HTERT RPE-1 (cell line): ENCODE measurements around the gene APOA1.
"Not testable (repeated sequence)": the region's sequence is repeated elsewhere in the genome, so short reads cannot be mapped to it uniquely, and the experiment has no call there.

Experiments
- in situ Hi-C: fragments of 300-500 bp; cut with MboI; formaldehyde crosslinking; loops from 4 replicates; pipeline ENCODE4 v1.14.3; 2020; ENCODE audit warnings: low sequenced_read_pairs

APOA1 gene

GRCh38 chr11:116835042-116835772, 2.2 kb downstream of the APOA1 start:
- in situ Hi-C loops, result no loop called here

- in situ Hi-C loops, result not testable (repeated sequence)
Observed at GRCh38 chr11:116834535-116835041, 2.8 kb downstream of the APOA1 start.

- in situ Hi-C loops, result no loop called here
Observed at GRCh38 chr11:116833816-116834534, 3.4 kb downstream of the APOA1 start.

- in situ Hi-C loops, result no loop called here
Observed at GRCh38 chr11:116833491-116833815, 4.0 kb downstream of the APOA1 start.

- in situ Hi-C loops, result no loop called here
Observed at GRCh38 chr11:116832350-116833290, 4.8 kb downstream of the APOA1 start.

- in situ Hi-C loops, result no loop called here
Observed at GRCh38 chr11:116831790-116832349, 5.6 kb downstream of the APOA1 start.

- in situ Hi-C loops, result no loop called here
Observed at GRCh38 chr11:116830184-116830912, 7.1 kb downstream of the APOA1 start.

GRCh38 chr11:116829525-116830183, 7.8 kb downstream of the APOA1 start, which contains the start of gene APOC3:
Gene APOC3, plus strand, starts transcription at chr11:116829907. Its CDS starts 676 bp downstream, at chr11:116830583.
- in situ Hi-C loops, result no loop called here

GRCh38 chr11:116828632-116829524, 8.5 kb downstream of the APOA1 start:
- in situ Hi-C loops, result no loop called here

GRCh38 chr11:116827461-116827860, 10.0 kb downstream of the APOA1 start:
- in situ Hi-C loops, result no loop called here

- in situ Hi-C loops, result no loop called here
Observed at GRCh38 chr11:116826751-116827431, 10.5 kb downstream of the APOA1 start.

- in situ Hi-C loops, result no loop called here
Observed at GRCh38 chr11:116825854-116826750, 11.3 kb downstream of the APOA1 start.

- in situ Hi-C loops, result no loop called here
Observed at GRCh38 chr11:116825434-116825833, 12.0 kb downstream of the APOA1 start.

- in situ Hi-C loops, result no loop called here
Observed at GRCh38 chr11:116823031-116823843, 14.2 kb downstream of the APOA1 start, which contains the start of gene APOA4. Gene APOA4, minus strand, starts transcription at chr11:116823304. Its CDS starts 113 bp downstream, at chr11:116823191.

GRCh38 chr11:116822575-116822974, 14.8 kb downstream of the APOA1 start:
- in situ Hi-C loops, result no loop called here
